Suprapubic skin (tissue), 3 donors: ENCODE measurements around the gene AVL9.

ENCODE experiments used
- POLR2A ChIP-seq, 2 donors: fragments of 450-650 bp; IDR thresholded peaks; one replicate each; pipeline ENCODE4 v1.6.1; 2017; ENCODE audit warnings: antibody characterized with exemption in 2 of 2, mild to moderate bottlenecking in 2 of 2, moderate library complexity in 2 of 2
- TF ChIP-seq, protein P1 (sequence below), 2 donors: fragments of 200-600 bp in 1 of 2; fragments of 450-650 bp in 1 of 2; sonication (generic) in 1 of 2; IDR thresholded peaks; one replicate each; pipeline ENCODE4 v1.5.1; 2016 to 2019; ENCODE audit warnings: antibody characterized with exemption in 2 of 2, mild to moderate bottlenecking in 1 of 2, moderate library complexity in 1 of 2

DNA sequence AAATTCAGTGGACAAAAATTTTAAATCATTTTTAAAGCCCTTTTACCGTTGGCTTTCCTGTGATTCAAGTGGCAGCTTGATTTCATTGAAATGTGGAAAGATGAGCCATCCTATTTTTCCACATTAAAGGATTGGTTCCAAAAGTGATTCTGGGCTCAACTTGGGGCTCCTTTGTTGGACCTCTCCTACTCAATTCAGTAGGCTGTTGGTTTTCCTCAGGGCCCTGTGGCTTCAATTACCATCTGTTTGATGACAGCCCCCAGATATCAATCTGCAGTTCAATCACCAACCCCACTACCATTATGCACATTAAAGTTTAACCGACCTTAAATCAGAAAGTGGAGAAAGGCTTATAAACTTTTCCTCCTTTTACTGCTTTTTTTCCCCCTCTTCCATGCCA is 47.3 kb downstream of the AVL9 start:
- no peak for TF ChIP-seq POLR2A (IDR thresholded peaks at IDR 0.05)
- TF ChIP-seq, protein P1, sequence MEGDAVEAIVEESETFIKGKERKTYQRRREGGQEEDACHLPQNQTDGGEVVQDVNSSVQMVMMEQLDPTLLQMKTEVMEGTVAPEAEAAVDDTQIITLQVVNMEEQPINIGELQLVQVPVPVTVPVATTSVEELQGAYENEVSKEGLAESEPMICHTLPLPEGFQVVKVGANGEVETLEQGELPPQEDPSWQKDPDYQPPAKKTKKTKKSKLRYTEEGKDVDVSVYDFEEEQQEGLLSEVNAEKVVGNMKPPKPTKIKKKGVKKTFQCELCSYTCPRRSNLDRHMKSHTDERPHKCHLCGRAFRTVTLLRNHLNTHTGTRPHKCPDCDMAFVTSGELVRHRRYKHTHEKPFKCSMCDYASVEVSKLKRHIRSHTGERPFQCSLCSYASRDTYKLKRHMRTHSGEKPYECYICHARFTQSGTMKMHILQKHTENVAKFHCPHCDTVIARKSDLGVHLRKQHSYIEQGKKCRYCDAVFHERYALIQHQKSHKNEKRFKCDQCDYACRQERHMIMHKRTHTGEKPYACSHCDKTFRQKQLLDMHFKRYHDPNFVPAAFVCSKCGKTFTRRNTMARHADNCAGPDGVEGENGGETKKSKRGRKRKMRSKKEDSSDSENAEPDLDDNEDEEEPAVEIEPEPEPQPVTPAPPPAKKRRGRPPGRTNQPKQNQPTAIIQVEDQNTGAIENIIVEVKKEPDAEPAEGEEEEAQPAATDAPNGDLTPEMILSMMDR (IDR thresholded peaks at IDR 0.05): no peak
